Colonic mucosa (tissue), 4 donors: Measurements from ENCODE around the gene PFKFB2. TPM values are rescaled to one million over a fixed set of nuclear protein-coding genes. Genes with fewer than 3 reads are reported as not detected.

Experiments
- DNase-seq: peaks from one replicate; pipeline ENCODE4 v3.0.0-alpha.2; 2020
- H3K27ac ChIP-seq: fragments of 200-600 bp; one replicate; pipeline ENCODE4 v1.8.0; 2021
- H3K27me3 ChIP-seq: fragments of 200-600 bp; one replicate; pipeline ENCODE4 v1.8.0; 2021
- H3K36me3 ChIP-seq: fragments of 200-600 bp; one replicate; pipeline ENCODE4 v1.8.0; 2021
- H3K4me1 ChIP-seq: fragments of 200-600 bp; one replicate; pipeline ENCODE4 v1.8.0; 2021; ENCODE audit warnings: mild to moderate bottlenecking
- H3K4me3 ChIP-seq: fragments of 200-600 bp; one replicate; pipeline ENCODE4 v1.8.0; 2021
- H3K9ac ChIP-seq, 2 donors: one replicate each; pipeline ENCODE4 v1.7.0; 2013; ENCODE audit warnings: control low read depth in 2 of 2, low read depth in 2 of 2, low read length in 2 of 2
- H3K9me3 ChIP-seq: fragments of 200-600 bp; one replicate; pipeline ENCODE4 v1.8.0; 2021
- intact Hi-C: fragments of 100-400 bp; cut with DNase I; formaldehyde crosslinking; loops from one replicate; pipeline ENCODE4 v1.14.1; 2022
- total RNA-seq, 2 donors: library from RNA; stranded (reverse); fragmentation: NEBNext Ultra II Directional in 1 of 2; extraction: Animal tissue kit (Norgen Biotek cat#: 25700) in 1 of 2; gene quantifications; one replicate each; pipeline ENCODE4 v1.2.1, GENCODE V29; 2021
- TF ChIP-seq, protein P1 (sequence below): fragments of 200-600 bp; IDR thresholded peaks from one replicate; pipeline ENCODE4 v1.8.0; 2022; ENCODE audit warnings: antibody characterized with exemption, mild to moderate bottlenecking
- donor health status: healthy.
- donor health status: DM: no; HTN: no; CAD: no.
- donor health status: DM: no; HTN: no; CAD: no.

PFKFB2 gene
- 10 to 100 TPM; 52.1 to 88.5 TPM for total RNA-seq

DNA sequence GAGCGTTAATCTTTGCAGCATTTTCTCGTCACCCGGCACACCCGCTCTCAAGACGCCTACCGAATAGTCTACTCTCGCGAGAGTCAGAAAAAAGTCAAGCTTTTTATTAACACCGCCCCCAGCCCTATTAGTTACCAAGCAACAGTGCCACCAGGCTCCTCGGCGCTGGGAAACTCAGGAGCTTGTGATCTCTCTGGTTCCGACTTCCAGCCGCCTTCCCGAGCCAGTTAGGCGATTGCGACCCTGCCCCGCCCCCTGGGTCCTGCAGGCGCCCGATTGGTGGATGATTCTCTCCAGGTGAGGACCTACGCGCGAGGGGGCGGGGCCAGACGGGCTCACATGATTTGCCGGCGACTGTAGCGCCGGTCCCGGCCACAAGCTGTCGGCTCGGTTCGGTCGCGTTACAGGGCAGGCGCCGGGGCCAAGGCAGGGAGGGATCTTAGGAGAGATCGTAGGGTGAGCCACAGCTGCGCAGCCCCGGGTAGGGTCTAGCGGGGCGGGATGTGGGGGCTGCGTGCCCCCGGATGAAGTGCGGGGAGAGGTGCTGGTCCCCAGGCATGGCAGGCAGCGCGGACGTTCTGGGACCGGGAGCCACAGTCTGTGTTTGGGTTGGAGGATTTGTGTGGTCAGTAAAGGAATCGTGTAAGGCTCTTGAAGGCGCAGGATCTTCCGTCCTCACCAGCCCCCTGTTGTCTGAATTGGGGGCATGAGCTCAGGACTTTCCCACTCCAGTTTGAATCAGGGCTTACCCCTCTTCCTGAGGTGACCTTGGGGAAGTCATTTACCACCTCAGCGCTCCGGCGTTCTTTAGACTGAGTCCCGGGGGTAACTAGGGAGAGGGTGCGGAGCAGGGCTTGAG, at the start of gene PFKFB2:
Gene PFKFB2, plus strand, starts transcription at position 365 of the 859 bp plus-strand sequence. CDS start 1,443 bp downstream, outside the sequence.
- H3K9ac ChIP-seq, result peak within 1 kb of the TSS; percentile 92 to 99
- no peaks in the 10 kb centered on the region for H3K27me3 ChIP-seq
- TF ChIP-seq, protein P1, sequence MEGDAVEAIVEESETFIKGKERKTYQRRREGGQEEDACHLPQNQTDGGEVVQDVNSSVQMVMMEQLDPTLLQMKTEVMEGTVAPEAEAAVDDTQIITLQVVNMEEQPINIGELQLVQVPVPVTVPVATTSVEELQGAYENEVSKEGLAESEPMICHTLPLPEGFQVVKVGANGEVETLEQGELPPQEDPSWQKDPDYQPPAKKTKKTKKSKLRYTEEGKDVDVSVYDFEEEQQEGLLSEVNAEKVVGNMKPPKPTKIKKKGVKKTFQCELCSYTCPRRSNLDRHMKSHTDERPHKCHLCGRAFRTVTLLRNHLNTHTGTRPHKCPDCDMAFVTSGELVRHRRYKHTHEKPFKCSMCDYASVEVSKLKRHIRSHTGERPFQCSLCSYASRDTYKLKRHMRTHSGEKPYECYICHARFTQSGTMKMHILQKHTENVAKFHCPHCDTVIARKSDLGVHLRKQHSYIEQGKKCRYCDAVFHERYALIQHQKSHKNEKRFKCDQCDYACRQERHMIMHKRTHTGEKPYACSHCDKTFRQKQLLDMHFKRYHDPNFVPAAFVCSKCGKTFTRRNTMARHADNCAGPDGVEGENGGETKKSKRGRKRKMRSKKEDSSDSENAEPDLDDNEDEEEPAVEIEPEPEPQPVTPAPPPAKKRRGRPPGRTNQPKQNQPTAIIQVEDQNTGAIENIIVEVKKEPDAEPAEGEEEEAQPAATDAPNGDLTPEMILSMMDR, result no peak
- intact Hi-C loops, result no loop called here
- peaks cover 12% of the 10 kb centered on the region for H3K4me1 ChIP-seq
- no peaks in the 10 kb centered on the region for H3K9me3 ChIP-seq
- H3K36me3 ChIP-seq, result peaks cover 7% of the 10 kb centered on the region
- peak within 1 kb of the TSS; percentile 67 for H3K4me3 ChIP-seq
- DNase-seq, result peak; percentile 100
- H3K27ac ChIP-seq, result peak within 1 kb of the TSS; percentile 91

GRCh38 chr1:207004931-207005830, 47.9 kb upstream of the PFKFB2 start:
- Histone ChIP-seq H3K27me3 (no peaks in the 10 kb centered on the region), H3K9ac (peak overlapping the region in 1 of 2 donors; percentile 48), H3K4me1 (peaks cover 13% of the 10 kb centered on the region), H3K9me3 (no peaks in the 10 kb centered on the region), H3K4me3 (no peak overlapping the region), H3K27ac (no peak overlapping the region), H3K36me3 (no peaks in the 10 kb centered on the region)
- DNase-seq, result peak; percentile 78
- TF ChIP-seq, protein P1, result peak; percentile 65
- intact Hi-C loops, result no loop called here

DNA sequence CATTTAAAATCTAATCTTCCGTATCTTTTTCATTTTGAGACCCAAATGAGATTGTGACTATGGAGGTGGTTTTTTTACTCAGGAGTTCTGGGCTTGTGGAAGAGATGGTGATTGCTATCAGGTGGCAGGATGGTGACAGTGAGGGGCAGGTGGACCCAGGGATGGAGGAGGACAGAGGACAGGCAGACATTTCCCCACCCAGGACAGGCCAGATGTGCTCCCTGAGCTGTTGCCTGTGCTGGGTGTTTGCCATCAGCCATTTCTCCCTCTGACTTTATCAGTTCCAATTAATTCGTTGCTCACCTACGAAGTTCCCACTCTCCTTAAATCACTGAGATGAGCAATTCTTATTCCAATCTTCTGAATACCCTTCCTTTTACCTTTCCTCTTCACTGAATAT, 47.0 kb upstream of the PFKFB2 start:
- Histone ChIP-seq H3K27ac (no peak overlapping the region), H3K27me3 (no peaks in the 10 kb centered on the region), H3K9me3 (no peaks in the 10 kb centered on the region), H3K36me3 (no peaks in the 10 kb centered on the region), H3K4me3 (no peak overlapping the region), H3K4me1 (peaks cover 13% of the 10 kb centered on the region), H3K9ac (no peak overlapping the region)
- TF ChIP-seq, protein P1, result no peak
- no peak for DNase-seq
- intact Hi-C loops, result no loop called here

DNA sequence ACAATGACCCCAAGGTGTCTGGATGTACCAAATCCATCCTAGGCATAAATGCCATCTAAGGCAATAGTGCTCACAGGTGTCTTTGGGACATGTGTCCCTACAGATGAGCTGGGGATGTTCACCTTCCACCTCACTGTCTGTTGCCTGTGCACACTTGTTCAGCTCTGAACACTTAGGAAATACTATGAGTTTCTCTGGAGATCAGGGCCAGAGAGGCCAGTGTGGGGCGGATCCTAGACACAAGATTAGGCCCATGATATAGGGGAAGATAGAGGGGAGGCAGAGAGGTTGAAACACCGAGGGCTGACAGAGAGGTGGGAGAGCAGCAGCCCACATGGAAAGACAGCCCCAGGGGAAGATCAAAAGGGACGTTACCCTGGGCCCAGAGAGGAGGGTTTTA, 46.2 kb upstream of the PFKFB2 start:
- peaks cover 12% of the 10 kb centered on the region for H3K4me1 ChIP-seq
- no peaks in the 10 kb centered on the region for H3K9me3 ChIP-seq
- H3K27me3 ChIP-seq, result no peaks in the 10 kb centered on the region
- DNase-seq, result no peak
- H3K36me3 ChIP-seq, result no peaks in the 10 kb centered on the region
- no peak overlapping the region for H3K27ac ChIP-seq
- no peak overlapping the region for H3K9ac ChIP-seq
- TF ChIP-seq, protein P1, result no peak
- H3K4me3 ChIP-seq, result no peak overlapping the region
- intact Hi-C loops, result no loop called here

GRCh38 chr1:207007352-207008033, 45.6 kb upstream of the PFKFB2 start:
- Histone ChIP-seq H3K9ac (no peak overlapping the region), H3K27me3 (no peaks in the 10 kb centered on the region), H3K27ac (no peak overlapping the region), H3K4me1 (peaks cover 6% of the 10 kb centered on the region), H3K9me3 (no peaks in the 10 kb centered on the region), H3K36me3 (no peaks in the 10 kb centered on the region), H3K4me3 (no peak overlapping the region)
- TF ChIP-seq, protein P1, result no peak
- intact Hi-C loops, result no loop called here
- DNase-seq, result no peak
